ENCODE results near the gene GIMAP7. TPM values are rescaled to one million over a fixed set of nuclear protein-coding genes. Genes with fewer than 3 reads are reported as not detected.

The GIMAP7 gene
- total RNA-seq, 1 donor from 2014 or later = 2.4 TPM

- FAIRE-seq = no peak
- no peak for DNase-seq (ENCODE audit: low spot score in 2 of 2)
These were observed 53.2 kb downstream of the GIMAP7 start for GRCh38 chr7:150567871-150568301.

- no peak for FAIRE-seq
- no peak for DNase-seq (ENCODE audit: low spot score in 2 of 2)
These were observed 54.0 kb downstream of the GIMAP7 start for GRCh38 chr7:150568714-150569113.

GRCh38 chr7:150569245-150569955 lies 54.7 kb downstream of the GIMAP7 start:
- DNase-seq (ENCODE audit: low spot score in 2 of 2) (no peak), FAIRE-seq (no peak)

Other genes starting within 250 kb of the GIMAP7 start
- gene LRRC61, start 191.5 kb upstream of the GIMAP7 start, total RNA-seq = 13.5 TPM
- 5.3 TPM for gene ACTR3C, start 191.3 kb upstream of the GIMAP7 start, total RNA-seq
- 6.9 TPM for gene RARRES2, start 173.2 kb upstream of the GIMAP7 start, total RNA-seq
- gene REPIN1, start 146.1 kb upstream of the GIMAP7 start, total RNA-seq = 29.3 TPM
- 10.2 TPM for gene ZNF775, start 135.5 kb upstream of the GIMAP7 start, total RNA-seq
- gene GIMAP8, start 64.2 kb upstream of the GIMAP7 start, total RNA-seq = 1.6 TPM
- gene GIMAP4, start 52.5 kb downstream of the GIMAP7 start, total RNA-seq = 9.0 TPM
- gene GIMAP6, start 117.5 kb downstream of the GIMAP7 start, total RNA-seq = 6.9 TPM
- 3.7 TPM for gene GIMAP2, start 170.8 kb downstream of the GIMAP7 start, total RNA-seq
- 0.82 TPM for gene GIMAP1, start 201.7 kb downstream of the GIMAP7 start, total RNA-seq
- 3.7 TPM for gene GIMAP5, start 222.5 kb downstream of the GIMAP7 start, total RNA-seq